GM12878 (cell line): ENCODE data around the gene PPP2R2B. TPM values are rescaled to one million over a fixed set of nuclear protein-coding genes. Genes with fewer than 3 reads are reported as not detected.

Source experiments
- ATAC-seq: fragments of 200-7000 bp; cut with Tn5 transposase; 3 replicates; pipeline ENCODE4 v1.9.1; 2020; ENCODE audit warnings: mild to moderate bottlenecking, moderate library complexity
- BruUV-seq: library from RNA; stranded (reverse); fragments of 400-500 nt; replicated peaks from 2 replicates; lab custom pipeline; 2021; lab: Mats Ljungman, UMichigan
- CTCF ChIA-PET: fragments of 300-600 bp; sonication (Branson Sonifier 250); formaldehyde crosslinking; extraction: SDS; loops from one replicate; lab custom pipeline; 2021; ENCODE audit warnings: inconsistent platforms; lab: Yijun Ruan, JAX
- POLR2A ChIA-PET: fragments of 350-600 bp; formaldehyde crosslinking; extraction: SDS; loops from one replicate; lab custom pipeline; 2021; ENCODE audit warnings: inconsistent platforms; lab: Charles Lee
- RAD21 ChIA-PET: fragments of 300-600 bp; sonication (Branson Sonifier 250); formaldehyde crosslinking; loops from one replicate; lab custom pipeline; 2023; ENCODE audit warnings: antibody characterized with exemption; ENCODE audit not compliant: unreplicated experiment; lab: Charles Lee
- SMC1A ChIA-PET: fragments of 300-600 bp; sonication (Branson Sonifier 250); formaldehyde crosslinking; loops from one replicate; lab custom pipeline; 2023; ENCODE audit not compliant: unreplicated experiment, uncharacterized antibody; lab: Charles Lee
- DNase-seq: peaks from one replicate; pipeline ENCODE4 v3.0.0-alpha.2; 2011; ENCODE audit warnings: low read depth, low spot score
- FAIRE-seq: peaks from 3 replicates; lab custom pipeline; 2011; peaks lifted over from hg19 to GRCh38; lab: Jason Lieb, UNC
- H2AFZ ChIP-seq: 2 replicates; pipeline ENCODE4 v1.6.0; 2011; ENCODE audit warnings: low read depth, low read length, control low read depth; ENCODE audit not compliant: control insufficient read depth
- H3K27ac ChIP-seq: 2 replicates; pipeline ENCODE4 v1.5.1; 2011; ENCODE audit warnings: control low read depth; ENCODE audit not compliant: control insufficient read depth, insufficient read depth
- H3K27me3 ChIP-seq, 2 experiments: replicated peaks in 1 of 2; 2 replicates each; pipeline versions ENCODE4 v1.6.0 to v1.6.1; 2011; ENCODE audit warnings: low read length in 1 of 2; ENCODE audit not compliant: control insufficient read depth in 2 of 2, insufficient read depth in 2 of 2
- H3K36me3 ChIP-seq, 2 experiments: 2 replicates each; pipeline ENCODE4 v1.5.1; 2011; ENCODE audit warnings: low read length in 1 of 2; ENCODE audit not compliant: control insufficient read depth in 2 of 2, insufficient read depth in 2 of 2
- H3K4me1 ChIP-seq: 2 replicates; pipeline ENCODE4 v1.6.1; 2011; ENCODE audit warnings: mild to moderate bottlenecking, low read length, moderate library complexity, mixed read lengths; ENCODE audit not compliant: control insufficient read depth, insufficient read depth
- H3K4me2 ChIP-seq: 2 replicates; pipeline ENCODE4 v1.6.0; 2011; ENCODE audit warnings: control low read depth; ENCODE audit not compliant: control insufficient read depth, insufficient read depth
- H3K4me3 ChIP-seq: fragments of 200-600 bp; sonication (generic); 2 replicates; pipeline ENCODE4 v1.5.1; 2016
- H3K79me2 ChIP-seq: 2 replicates; pipeline ENCODE4 v1.6.0; 2011; ENCODE audit warnings: low read length; ENCODE audit not compliant: control insufficient read depth, insufficient read depth
- H3K9ac ChIP-seq: 2 replicates; pipeline ENCODE4 v1.8.0; 2011; ENCODE audit warnings: low read length, control low read depth, mixed read lengths; ENCODE audit not compliant: control insufficient read depth, insufficient read depth
- H3K9me3 ChIP-seq: replicated peaks from 3 replicates; pipeline ENCODE4 v1.5.1; 2011; ENCODE audit warnings: mild to moderate bottlenecking, low read length; ENCODE audit not compliant: control insufficient read depth, insufficient read depth
- H4K20me1 ChIP-seq: 2 replicates; pipeline ENCODE4 v1.6.0; 2011; ENCODE audit not compliant: control insufficient read depth, insufficient read depth
- CBFB ChIP-seq: IDR thresholded peaks from 2 replicates; pipeline ENCODE4 v1.6.1; 2016; ENCODE audit warnings: antibody characterized with exemption, low read depth
- CEBPZ ChIP-seq: fragments of 150-350 bp; IDR thresholded peaks from 2 replicates; pipeline ENCODE4 v1.6.1; 2016; ENCODE audit warnings: low read depth, low read length
- E2F4 ChIP-seq: IDR thresholded peaks from 2 replicates; pipeline ENCODE4 v1.6.1; 2012; ENCODE audit warnings: low read depth, low read length, improper control_type of control experiment
- GATAD2B ChIP-seq: fragments of 450-650 bp; conservative IDR thresholded peaks from 2 replicates; pipeline ENCODE4 v1.6.1; 2017; ENCODE audit warnings: low read depth, mild to moderate bottlenecking, moderate library complexity
- HCFC1 ChIP-seq: fragments of 150-350 bp; IDR thresholded peaks from 2 replicates; pipeline ENCODE4 v1.6.1; 2014; ENCODE audit warnings: low read length
- HSF1 ChIP-seq: fragments of 150-350 bp; IDR thresholded peaks from 2 replicates; pipeline ENCODE4 v1.6.1; 2014; ENCODE audit warnings: mild to moderate bottlenecking, low read depth, low read length
- IKZF2 ChIP-seq, 2 experiments: fragments of 450-650 bp; IDR thresholded peaks; 2 replicates each; pipeline ENCODE4 v1.6.1; 2017; ENCODE audit warnings: mild to moderate bottlenecking in 2 of 2, moderate library complexity in 2 of 2
- LARP7 ChIP-seq: fragments of 450-650 bp; IDR thresholded peaks from 2 replicates; pipeline ENCODE4 v1.6.1; 2017; ENCODE audit warnings: mild to moderate bottlenecking
- MEF2A ChIP-seq: IDR thresholded peaks from 2 replicates; pipeline ENCODE4 v1.6.1; 2011; ENCODE audit warnings: low read depth, mild to moderate bottlenecking, low read length, moderate library complexity; ENCODE audit not compliant: insufficient read depth
- MEF2B ChIP-seq: fragments of 450-650 bp; IDR thresholded peaks from 2 replicates; pipeline ENCODE4 v1.6.1; 2018; ENCODE audit warnings: mild to moderate bottlenecking, moderate library complexity; ENCODE audit not compliant: partially characterized antibody, poor library complexity, severe bottlenecking
- MTA2 ChIP-seq: fragments of 450-650 bp; IDR thresholded peaks from 2 replicates; pipeline ENCODE4 v1.6.1; 2016; ENCODE audit warnings: low read depth, mild to moderate bottlenecking, moderate library complexity
- RAD21 ChIP-seq: IDR thresholded peaks from 2 replicates; pipeline ENCODE4 v1.6.1; 2011; ENCODE audit warnings: mild to moderate bottlenecking, low read depth, low read length, moderate library complexity; ENCODE audit not compliant: insufficient read depth
- RELB ChIP-seq: fragments of 450-650 bp; IDR thresholded peaks from 2 replicates; pipeline ENCODE4 v1.6.1; 2017; ENCODE audit warnings: low read depth, mild to moderate bottlenecking, moderate library complexity
- SUZ12 ChIP-seq: fragments of 200-600 bp; sonication (generic); IDR thresholded peaks from one replicate; pipeline ENCODE4 v1.6.1; 2018; ENCODE audit warnings: antibody characterized with exemption, mild to moderate bottlenecking; ENCODE audit not compliant: unreplicated experiment
- TARDBP ChIP-seq: IDR thresholded peaks from 2 replicates; pipeline ENCODE4 v1.6.1; 2016; ENCODE audit warnings: borderline replicate concordance
- ZBED1 ChIP-seq: IDR thresholded peaks from 2 replicates; pipeline ENCODE4 v1.6.1; 2016; ENCODE audit warnings: borderline replicate concordance
- WGBS: methylation state at CpG from one replicate; pipeline ENCODE4 v1.1.6; 2016; ENCODE audit warnings: low lambda C conversion rate; ENCODE audit not compliant: insufficient replicate concordance, insufficient coverage; ENCODE audit errors: missing lambda C conversion rate; 5-methylcytosine and 5-hydroxymethylcytosine counted together
- in situ Hi-C: fragments of 300-500 bp; cut with MboI; formaldehyde crosslinking; loops from 9 replicates; pipeline ENCODE4 v1.14.3; 2018; ENCODE audit warnings: mixed read lengths
- intact Hi-C: fragments of 100-400 bp; cut with micrococcal nuclease; formaldehyde crosslinking; loops from one replicate; pipeline ENCODE4 v1.14.2; 2022; ENCODE audit not compliant: unreplicated experiment
- polyA plus RNA-seq, 11 experiments: library from polyadenylated mRNA; depleted of rRNA in 4 of 11; unstranded in 6 of 11; stranded (reverse) in 5 of 11; fragments of >200 nt; fragmentation: Nextera tagmentation in 4 of 11; fragmentation: Illumina TruSeq in 1 of 11; extraction: Ambion mirVana in 4 of 11; extraction: Trizol in 1 of 11; gene quantifications; 1 replicate in 1 of 11; 2 replicates in 10 of 11; pipeline versions ENCODE4 v1.2.1 to v1.2.3, GENCODE V29; 2011 to 2016; ENCODE audit warnings: inconsistent platforms in 2 of 11, missing spikeins in 2 of 11, low read depth in 1 of 11
- total RNA-seq, 4 experiments: library from RNA; depleted of rRNA in 3 of 4; stranded (reverse); fragments of >200 nt in 3 of 4; fragmentation: Illumina TruSeq in 1 of 4; extraction: Trizol in 1 of 4; gene quantifications; 2 replicates each; pipeline versions ENCODE4 v1.2.1 to v1.2.3, GENCODE V29; 2013 to 2021

PPP2R2B gene
- total and polyA plus RNA-seq, 10 of the 15 experiments (the other 5 are each of a cell fraction or from before 2014, with no cell fraction given), result not detected

DNA sequence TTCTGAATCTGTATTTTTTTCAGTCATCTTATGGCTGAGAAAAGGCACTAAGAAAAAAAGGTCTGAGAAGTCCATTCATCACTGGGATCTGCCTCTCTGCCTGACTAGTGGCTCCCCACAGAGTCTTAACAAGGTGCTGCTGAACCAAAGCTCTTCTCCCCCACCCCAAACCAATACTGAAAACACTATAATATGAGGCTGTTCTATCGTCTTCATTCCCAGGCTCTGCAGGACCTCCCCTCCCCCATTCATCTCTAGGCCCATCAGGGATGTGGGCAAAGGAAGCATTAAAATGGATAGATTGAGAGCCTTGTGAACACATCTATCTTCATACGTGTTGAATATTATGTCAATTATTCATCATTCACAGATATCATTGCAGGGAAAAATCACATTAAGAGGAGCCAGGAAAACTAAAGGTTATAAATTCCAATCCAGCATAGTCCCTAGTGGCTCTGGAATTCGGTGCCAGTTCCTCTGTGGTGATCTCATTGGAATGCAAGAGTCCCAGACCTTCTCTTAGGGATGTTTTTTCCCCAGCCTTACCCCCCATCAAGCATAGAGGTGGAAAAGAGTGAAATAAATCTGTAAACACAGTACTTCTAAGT lies 318.2 kb downstream of the PPP2R2B start:
- WGBS, result 8% methylated on average over 3 of the region's 3 CpGs

More for the DNA sequence above, 318.2 kb downstream of the PPP2R2B start:
- in situ Hi-C loops, result no loop called here
- POLR2A ChIA-PET, result no interaction called here
- SMC1A ChIA-PET, result no interaction called here
- RAD21 ChIA-PET, result no interaction called here
- no peak for DNase-seq
- Histone ChIP-seq H3K79me2 (no peaks in the 10 kb centered on the region), H3K27ac (no peak overlapping the region), H3K27me3 (no peaks in the 10 kb centered on the region; a peak in 1 of 4 replicates), H3K4me2 (no peak overlapping the region)
- no peak for ATAC-seq
- TF ChIP-seq E2F4 (no peak), MTA2 (no peak), CBFB (no peak), SUZ12 (no peak), MEF2B (no peak), TARDBP (no peak), RELB (no peak), HSF1 (no peak), RAD21 (no peak), LARP7 (no peak), ZBED1 (no peak), GATAD2B (no peak), CEBPZ (no peak), HCFC1 (no peak), MEF2A (no peak), IKZF2 (IDR thresholded peaks at IDR 0.05) (no peak)
- TF ChIP-seq, all 136 proteins: peak for 0
- Histone ChIP-seq H3K9ac (no peak overlapping the region), H4K20me1 (no peaks in the 10 kb centered on the region; the same call in 1 of the 2 replicates), H2AFZ (no peak overlapping the region), H3K4me3 (no peak overlapping the region), H3K9me3 (no peaks in the 10 kb centered on the region), H3K36me3 (no peaks in the 10 kb centered on the region), H3K4me1 (no peaks in the 10 kb centered on the region)
- no TSS peak for BruUV-seq
- intact Hi-C loops, result no loop called here
- FAIRE-seq, result no peak
- CTCF ChIA-PET, result no interaction called here
